Neural progenitor cell (in vitro differentiated cells): ENCODE results near the gene CIB2.

Source experiments
- EZH2 ChIP-seq: fragments of 200-600 bp; sonication (generic); IDR thresholded peaks from 2 replicates; pipeline ENCODE4 v1.6.1; 2017; ENCODE audit warnings: antibody characterized with exemption, mild to moderate bottlenecking, moderate library complexity
- EZH2phosphoT487 ChIP-seq: fragments of 200-600 bp; sonication (generic); IDR thresholded peaks from 2 replicates; pipeline ENCODE4 v1.6.1; 2017; ENCODE audit warnings: antibody characterized with exemption
- TF ChIP-seq, protein P1 (sequence below): fragments of 200-600 bp; sonication (generic); IDR thresholded peaks from 2 replicates; pipeline ENCODE4 v1.5.1; 2017; ENCODE audit warnings: antibody characterized with exemption, mild to moderate bottlenecking

DNA sequence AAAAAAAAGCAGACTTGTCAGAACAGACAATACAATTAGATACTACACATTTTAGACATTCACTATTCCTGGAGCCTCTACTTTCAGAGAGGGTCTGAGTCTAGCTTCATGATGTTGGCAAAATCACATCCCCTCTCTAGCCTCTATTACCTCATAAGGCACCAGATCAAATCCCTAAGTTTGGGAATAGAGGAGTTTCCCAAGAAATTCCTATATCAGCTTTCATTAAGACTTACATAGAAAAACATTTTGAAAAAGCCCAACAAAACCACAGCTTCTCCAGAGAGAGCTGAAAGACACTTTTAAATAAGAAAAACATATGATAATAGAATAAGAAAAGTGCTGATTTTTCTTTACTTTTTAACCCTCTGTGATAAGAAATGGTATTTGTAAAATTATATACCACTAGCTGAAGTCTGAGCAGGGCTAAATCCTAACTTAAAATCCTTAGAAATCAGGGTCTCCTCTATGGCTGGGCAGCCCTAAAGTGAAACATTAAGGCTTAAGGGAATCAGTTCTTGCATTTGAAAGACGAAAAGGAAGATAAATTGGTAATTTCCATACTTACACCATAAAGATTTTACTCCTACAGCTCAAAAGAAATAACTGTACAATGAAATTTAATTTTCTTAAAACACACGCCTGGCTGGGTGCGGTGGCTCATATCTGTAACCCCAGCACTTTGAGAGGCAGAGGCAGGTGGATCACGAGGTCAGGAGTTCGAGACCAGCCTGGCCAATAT, 58.0 kb downstream of the CIB2 start:
- TF ChIP-seq, protein P1, sequence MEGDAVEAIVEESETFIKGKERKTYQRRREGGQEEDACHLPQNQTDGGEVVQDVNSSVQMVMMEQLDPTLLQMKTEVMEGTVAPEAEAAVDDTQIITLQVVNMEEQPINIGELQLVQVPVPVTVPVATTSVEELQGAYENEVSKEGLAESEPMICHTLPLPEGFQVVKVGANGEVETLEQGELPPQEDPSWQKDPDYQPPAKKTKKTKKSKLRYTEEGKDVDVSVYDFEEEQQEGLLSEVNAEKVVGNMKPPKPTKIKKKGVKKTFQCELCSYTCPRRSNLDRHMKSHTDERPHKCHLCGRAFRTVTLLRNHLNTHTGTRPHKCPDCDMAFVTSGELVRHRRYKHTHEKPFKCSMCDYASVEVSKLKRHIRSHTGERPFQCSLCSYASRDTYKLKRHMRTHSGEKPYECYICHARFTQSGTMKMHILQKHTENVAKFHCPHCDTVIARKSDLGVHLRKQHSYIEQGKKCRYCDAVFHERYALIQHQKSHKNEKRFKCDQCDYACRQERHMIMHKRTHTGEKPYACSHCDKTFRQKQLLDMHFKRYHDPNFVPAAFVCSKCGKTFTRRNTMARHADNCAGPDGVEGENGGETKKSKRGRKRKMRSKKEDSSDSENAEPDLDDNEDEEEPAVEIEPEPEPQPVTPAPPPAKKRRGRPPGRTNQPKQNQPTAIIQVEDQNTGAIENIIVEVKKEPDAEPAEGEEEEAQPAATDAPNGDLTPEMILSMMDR, result no peak
- TF ChIP-seq EZH2 (no peak), EZH2phosphoT487 (no peak)
